ENCODE measurements around the gene SLC19A1. TPM values are rescaled to one million over a fixed set of nuclear protein-coding genes. Genes with fewer than 3 reads are reported as not detected.

SLC19A1 gene
- polyA plus RNA-seq, 4 donors = 12.6 to 20.8 (median 15.0) TPM

- FAIRE-seq = no peak
- H3K36me3 ChIP-seq (ENCODE audit: control insufficient read depth in 3 of 3, insufficient read depth in 2 of 3, low read depth in 1 of 3, low read length in 3 of 3) = peaks cover 0 to 8% (median 0%) of the 10 kb centered on the region in 3 donors
These were observed 64.8 kb downstream of the SLC19A1 start for GRCh38 chr21:45477176-45478114.

GRCh38 chr21:45476582-45476981 lies 65.7 kb downstream of the SLC19A1 start:
- H3K9me3 ChIP-seq (ENCODE audit: control insufficient read depth in 2 of 2, insufficient read depth in 1 of 2, low read depth in 1 of 2, low read length in 1 of 2) = no peaks in the 10 kb centered on the region
- peaks cover 0 to 23% (median 3%) of the 10 kb centered on the region in 3 donors for H3K4me1 ChIP-seq (ENCODE audit: control insufficient read depth in 3 of 3, insufficient read depth in 2 of 3, low read depth in 1 of 3, low read length in 2 of 3)
- H3K36me3 ChIP-seq (ENCODE audit: control insufficient read depth in 3 of 3, insufficient read depth in 2 of 3, low read depth in 1 of 3, low read length in 3 of 3) = peaks cover 0 to 5% (median 0%) of the 10 kb centered on the region in 3 donors
- no peak for DNase-seq
- H3K4me3 ChIP-seq (ENCODE audit: low read depth in 1 of 3, low read length in 3 of 3) = no peak overlapping the region
- no peaks in the 10 kb centered on the region for H3K27me3 ChIP-seq (ENCODE audit: control insufficient read depth in 3 of 3, insufficient read depth in 3 of 3, low read length in 3 of 3)
- WGBS, 3 donors = 86 to 92% (median 88%) methylated on average over 6 of the region's 6 CpGs
- H3K27ac ChIP-seq (ENCODE audit: low read depth in 1 of 3, low read length in 2 of 3) = no peak overlapping the region
- no peak for FAIRE-seq

More at GRCh38 chr21:45477176-45478114, 64.8 kb downstream of the SLC19A1 start:
- Histone ChIP-seq H3K9me3 (ENCODE audit: control insufficient read depth in 2 of 2, insufficient read depth in 1 of 2, low read depth in 1 of 2, low read length in 1 of 2) (no peaks in the 10 kb centered on the region), H3K4me1 (ENCODE audit: control insufficient read depth in 3 of 3, insufficient read depth in 2 of 3, low read depth in 1 of 3, low read length in 2 of 3) (peaks cover 0 to 16% (median 0%) of the 10 kb centered on the region in 3 donors), H3K4me3 (ENCODE audit: low read depth in 1 of 3, low read length in 3 of 3) (no peak overlapping the region), H3K27me3 (ENCODE audit: control insufficient read depth in 3 of 3, insufficient read depth in 3 of 3, low read length in 3 of 3) (no peaks in the 10 kb centered on the region), H3K27ac (ENCODE audit: low read depth in 1 of 3, low read length in 2 of 3) (peak overlapping the region in 1 of 3 donors; percentile 52)
- DNase-seq = no peak
- 58 to 78% (median 67%) methylated on average over 42 to 44 of the region's 44 CpGs for WGBS, 3 donors

- no peak for DNase-seq
- H3K36me3 ChIP-seq (ENCODE audit: control insufficient read depth in 3 of 3, insufficient read depth in 2 of 3, low read depth in 1 of 3, low read length in 3 of 3) = peaks cover 0 to 5% (median 0%) of the 10 kb centered on the region in 3 donors
- FAIRE-seq = no peak
- peaks cover 0 to 29% (median 3%) of the 10 kb centered on the region in 3 donors for H3K4me1 ChIP-seq (ENCODE audit: control insufficient read depth in 3 of 3, insufficient read depth in 2 of 3, low read depth in 1 of 3, low read length in 2 of 3)
- H3K27me3 ChIP-seq (ENCODE audit: control insufficient read depth in 3 of 3, insufficient read depth in 3 of 3, low read length in 3 of 3) = no peaks in the 10 kb centered on the region
- no peak overlapping the region for H3K4me3 ChIP-seq (ENCODE audit: low read depth in 1 of 3, low read length in 3 of 3)
- no peaks in the 10 kb centered on the region for H3K9me3 ChIP-seq (ENCODE audit: control insufficient read depth in 2 of 2, insufficient read depth in 1 of 2, low read depth in 1 of 2, low read length in 1 of 2)
- 85 to 91% (median 86%) methylated on average over 50 to 53 of the region's 53 CpGs for WGBS, 3 donors
- H3K27ac ChIP-seq (ENCODE audit: low read depth in 1 of 3, low read length in 2 of 3) = no peak overlapping the region
These were observed 66.3 kb downstream of the SLC19A1 start for GRCh38 chr21:45475797-45476570.

GRCh38 chr21:45475004-45475685 lies 67.1 kb downstream of the SLC19A1 start:
- 84 to 93% (median 86%) methylated on average over 42 to 43 of the region's 43 CpGs for WGBS, 3 donors
- H3K4me3 ChIP-seq (ENCODE audit: low read depth in 1 of 3, low read length in 3 of 3) = no peak overlapping the region
- DNase-seq (no peak), FAIRE-seq (no peak)
- no peaks in the 10 kb centered on the region for H3K27me3 ChIP-seq (ENCODE audit: control insufficient read depth in 3 of 3, insufficient read depth in 3 of 3, low read length in 3 of 3)
- H3K4me1 ChIP-seq (ENCODE audit: control insufficient read depth in 3 of 3, insufficient read depth in 2 of 3, low read depth in 1 of 3, low read length in 2 of 3) = peaks cover 0 to 34% (median 3%) of the 10 kb centered on the region in 3 donors
- no peaks in the 10 kb centered on the region for H3K9me3 ChIP-seq (ENCODE audit: control insufficient read depth in 2 of 2, insufficient read depth in 1 of 2, low read depth in 1 of 2, low read length in 1 of 2)
- H3K36me3 ChIP-seq (ENCODE audit: control insufficient read depth in 3 of 3, insufficient read depth in 2 of 3, low read depth in 1 of 3, low read length in 3 of 3) = peaks cover 0 to 5% (median 0%) of the 10 kb centered on the region in 3 donors
- H3K27ac ChIP-seq (ENCODE audit: low read depth in 1 of 3, low read length in 2 of 3) = no peak overlapping the region

- 94 to 96% (median 95%) methylated on average over 18 of the region's 18 CpGs for WGBS, 3 donors
- no peaks in the 10 kb centered on the region for H3K9me3 ChIP-seq (ENCODE audit: control insufficient read depth in 2 of 2, insufficient read depth in 1 of 2, low read depth in 1 of 2, low read length in 1 of 2)
- no peak overlapping the region for H3K4me3 ChIP-seq (ENCODE audit: low read depth in 1 of 3, low read length in 3 of 3)
- peaks cover 0 to 5% (median 0%) of the 10 kb centered on the region in 3 donors for H3K36me3 ChIP-seq (ENCODE audit: control insufficient read depth in 3 of 3, insufficient read depth in 2 of 3, low read depth in 1 of 3, low read length in 3 of 3)
- H3K27me3 ChIP-seq (ENCODE audit: control insufficient read depth in 3 of 3, insufficient read depth in 3 of 3, low read length in 3 of 3) = no peaks in the 10 kb centered on the region
- DNase-seq (no peak), FAIRE-seq (no peak)
- H3K4me1 ChIP-seq (ENCODE audit: control insufficient read depth in 3 of 3, insufficient read depth in 2 of 3, low read depth in 1 of 3, low read length in 2 of 3) = peaks cover 0 to 41% (median 3%) of the 10 kb centered on the region in 3 donors
- no peak overlapping the region for H3K27ac ChIP-seq (ENCODE audit: low read depth in 1 of 3, low read length in 2 of 3)
These were observed 67.8 kb downstream of the SLC19A1 start for GRCh38 chr21:45474323-45474950.

- 68 to 88% (median 72%) methylated on average over 24 of the region's 24 CpGs for WGBS, 3 donors
- no peak for FAIRE-seq
- DNase-seq = no peak
- no peaks in the 10 kb centered on the region for H3K9me3 ChIP-seq (ENCODE audit: control insufficient read depth in 2 of 2, insufficient read depth in 1 of 2, low read depth in 1 of 2, low read length in 1 of 2)
- no peaks in the 10 kb centered on the region for H3K27me3 ChIP-seq (ENCODE audit: control insufficient read depth in 3 of 3, insufficient read depth in 3 of 3, low read length in 3 of 3)
- H3K27ac ChIP-seq (ENCODE audit: low read depth in 1 of 3, low read length in 2 of 3) = no peak overlapping the region
- H3K4me1 ChIP-seq (ENCODE audit: control insufficient read depth in 3 of 3, insufficient read depth in 2 of 3, low read depth in 1 of 3, low read length in 2 of 3) = peaks cover 0 to 42% (median 3%) of the 10 kb centered on the region in 3 donors
- H3K4me3 ChIP-seq (ENCODE audit: low read depth in 1 of 3, low read length in 3 of 3) = no peak overlapping the region
- H3K36me3 ChIP-seq (ENCODE audit: control insufficient read depth in 3 of 3, insufficient read depth in 2 of 3, low read depth in 1 of 3, low read length in 3 of 3) = peaks cover 0 to 5% (median 0%) of the 10 kb centered on the region in 3 donors
These were observed 68.5 kb downstream of the SLC19A1 start for GRCh38 chr21:45473496-45474322.
